Erythroblast (primary cell): ENCODE data around the gene PHF21B.

Experiments
- GATA1 ChIP-seq: IDR thresholded peaks from 2 replicates; pipeline ENCODE4 v1.6.1; 2011; ENCODE audit warnings: low read depth, mild to moderate bottlenecking, control low read depth, low read length, moderate library complexity
- POLR2A ChIP-seq: IDR thresholded peaks from 2 replicates; pipeline ENCODE4 v1.6.1; 2011; ENCODE audit warnings: mild to moderate bottlenecking, low read length

- no peak for TF ChIP-seq POLR2A
- no peak for TF ChIP-seq GATA1
Observed at GRCh38 chr22:44996648-44997047, 13.2 kb downstream of the PHF21B start.
